PC-9 (cell line): ENCODE results near the gene CACNA2D1.

Source experiments
- EZH2 ChIP-seq: fragments of 200-600 bp; sonication (generic); IDR thresholded peaks from 2 replicates; pipeline ENCODE4 v1.8.0; 2017; ENCODE audit warnings: antibody characterized with exemption, low read depth
- TF ChIP-seq, protein P1 (sequence below): fragments of 200-600 bp; sonication (generic); conservative IDR thresholded peaks from 2 replicates; pipeline ENCODE4 v1.6.1; 2017; ENCODE audit warnings: mixed run types, antibody characterized with exemption, mild to moderate bottlenecking, moderate library complexity

GRCh38 chr7:82291931-82292330, 151.6 kb downstream of the CACNA2D1 start:
- TF ChIP-seq, protein P1, sequence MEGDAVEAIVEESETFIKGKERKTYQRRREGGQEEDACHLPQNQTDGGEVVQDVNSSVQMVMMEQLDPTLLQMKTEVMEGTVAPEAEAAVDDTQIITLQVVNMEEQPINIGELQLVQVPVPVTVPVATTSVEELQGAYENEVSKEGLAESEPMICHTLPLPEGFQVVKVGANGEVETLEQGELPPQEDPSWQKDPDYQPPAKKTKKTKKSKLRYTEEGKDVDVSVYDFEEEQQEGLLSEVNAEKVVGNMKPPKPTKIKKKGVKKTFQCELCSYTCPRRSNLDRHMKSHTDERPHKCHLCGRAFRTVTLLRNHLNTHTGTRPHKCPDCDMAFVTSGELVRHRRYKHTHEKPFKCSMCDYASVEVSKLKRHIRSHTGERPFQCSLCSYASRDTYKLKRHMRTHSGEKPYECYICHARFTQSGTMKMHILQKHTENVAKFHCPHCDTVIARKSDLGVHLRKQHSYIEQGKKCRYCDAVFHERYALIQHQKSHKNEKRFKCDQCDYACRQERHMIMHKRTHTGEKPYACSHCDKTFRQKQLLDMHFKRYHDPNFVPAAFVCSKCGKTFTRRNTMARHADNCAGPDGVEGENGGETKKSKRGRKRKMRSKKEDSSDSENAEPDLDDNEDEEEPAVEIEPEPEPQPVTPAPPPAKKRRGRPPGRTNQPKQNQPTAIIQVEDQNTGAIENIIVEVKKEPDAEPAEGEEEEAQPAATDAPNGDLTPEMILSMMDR, result no peak
- no peak for TF ChIP-seq EZH2
